Measurements from ENCODE around the gene SNHG17.

DNA sequence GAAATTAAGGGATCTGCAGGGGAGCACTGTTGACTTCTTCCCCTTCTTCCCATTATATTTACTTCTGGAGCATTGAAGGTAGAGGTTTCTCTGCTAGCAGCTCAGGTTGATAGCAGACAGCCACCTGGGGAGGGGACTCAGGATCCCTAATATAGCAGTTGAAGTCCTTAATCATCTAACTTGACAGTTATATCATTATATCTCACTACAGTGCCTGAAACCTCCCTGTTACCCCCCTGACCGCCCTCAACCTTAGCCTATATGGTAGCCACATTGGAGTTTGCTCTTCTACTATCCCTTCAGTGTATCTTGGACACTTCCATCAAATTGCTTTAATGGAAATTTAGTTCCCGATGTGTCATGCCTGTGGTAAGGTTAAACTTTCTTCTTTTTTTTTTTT is 44.5 kb upstream of the SNHG17 start:
- TF ChIP-seq, protein P1, sequence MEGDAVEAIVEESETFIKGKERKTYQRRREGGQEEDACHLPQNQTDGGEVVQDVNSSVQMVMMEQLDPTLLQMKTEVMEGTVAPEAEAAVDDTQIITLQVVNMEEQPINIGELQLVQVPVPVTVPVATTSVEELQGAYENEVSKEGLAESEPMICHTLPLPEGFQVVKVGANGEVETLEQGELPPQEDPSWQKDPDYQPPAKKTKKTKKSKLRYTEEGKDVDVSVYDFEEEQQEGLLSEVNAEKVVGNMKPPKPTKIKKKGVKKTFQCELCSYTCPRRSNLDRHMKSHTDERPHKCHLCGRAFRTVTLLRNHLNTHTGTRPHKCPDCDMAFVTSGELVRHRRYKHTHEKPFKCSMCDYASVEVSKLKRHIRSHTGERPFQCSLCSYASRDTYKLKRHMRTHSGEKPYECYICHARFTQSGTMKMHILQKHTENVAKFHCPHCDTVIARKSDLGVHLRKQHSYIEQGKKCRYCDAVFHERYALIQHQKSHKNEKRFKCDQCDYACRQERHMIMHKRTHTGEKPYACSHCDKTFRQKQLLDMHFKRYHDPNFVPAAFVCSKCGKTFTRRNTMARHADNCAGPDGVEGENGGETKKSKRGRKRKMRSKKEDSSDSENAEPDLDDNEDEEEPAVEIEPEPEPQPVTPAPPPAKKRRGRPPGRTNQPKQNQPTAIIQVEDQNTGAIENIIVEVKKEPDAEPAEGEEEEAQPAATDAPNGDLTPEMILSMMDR (IDR thresholded peaks at IDR 0.05), result no peak
- no peak for TF ChIP-seq POLR2A (IDR thresholded peaks at IDR 0.05)
